Measurements from ENCODE around the gene NOTCH1.

- TF ChIP-seq CTCF (IDR thresholded peaks at IDR 0.05; ENCODE audit: insufficient read depth, low read length) (no peak), POLR2AphosphoS5 (IDR thresholded peaks at IDR 0.05; ENCODE audit: low read depth) (no peak)
These were observed 17.9 kb upstream of the NOTCH1 start for GRCh38 chr9:136563646-136564325.

All from HL-60 (cell line).